IPS-NIHi7 (cell line): ENCODE measurements around the gene SP110.

Experiments
- DNase-seq: peaks from one replicate; pipeline ENCODE4 v3.0.0; 2012; ENCODE audit warnings: mixed read lengths; ENCODE audit errors: extremely low spot score

SP110 gene

DNA sequence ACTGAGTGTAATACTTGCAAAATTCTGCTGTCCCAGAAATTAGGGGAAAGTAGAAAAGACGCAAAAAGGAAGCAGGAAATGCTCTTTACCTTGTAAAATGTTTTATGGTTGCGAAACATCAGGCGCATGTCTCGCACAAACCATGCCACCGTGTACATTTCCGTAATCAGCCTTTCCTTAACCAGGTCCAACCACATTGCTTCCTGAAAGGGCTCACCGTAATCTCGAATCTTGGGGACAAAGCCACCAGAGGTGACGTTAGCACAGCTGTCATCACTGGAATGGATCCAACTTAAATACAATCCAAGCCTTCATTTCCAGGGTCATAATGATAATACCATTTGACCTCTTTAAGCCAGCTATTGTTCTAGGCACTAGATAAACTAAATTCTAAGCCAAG lies 49.3 kb downstream of the SP110 start:
- DNase-seq: no peak

DNA sequence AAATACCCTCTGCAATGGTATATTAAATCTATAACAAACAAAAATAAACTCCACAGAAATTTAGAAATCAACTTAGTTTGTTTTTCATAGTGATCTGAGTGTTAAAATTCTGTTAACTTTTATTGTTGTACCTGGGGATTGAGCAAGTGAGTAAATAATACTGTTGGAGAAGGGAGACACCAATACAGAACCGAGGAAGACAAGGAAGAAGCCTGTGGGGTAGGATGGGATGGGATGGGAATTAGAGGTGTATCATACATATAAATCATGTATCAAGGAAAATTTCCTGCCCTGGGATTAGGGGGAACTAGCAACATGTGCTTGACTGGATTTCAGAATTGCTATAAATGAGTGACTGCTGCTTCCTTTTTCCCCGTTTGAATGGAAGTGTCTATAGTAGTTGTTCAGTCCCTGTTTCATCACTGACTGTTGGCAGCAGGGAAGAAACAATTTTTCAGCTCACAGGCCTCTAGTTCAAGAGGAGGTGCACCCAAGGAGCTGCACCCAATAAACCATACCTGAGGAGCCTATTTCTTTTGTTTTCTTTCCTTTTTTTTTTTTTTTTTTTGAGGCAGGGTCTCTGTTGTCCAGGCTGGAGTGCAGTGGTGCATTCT lies 53.1 kb downstream of the SP110 start:
- DNase-seq: no peak

DNA sequence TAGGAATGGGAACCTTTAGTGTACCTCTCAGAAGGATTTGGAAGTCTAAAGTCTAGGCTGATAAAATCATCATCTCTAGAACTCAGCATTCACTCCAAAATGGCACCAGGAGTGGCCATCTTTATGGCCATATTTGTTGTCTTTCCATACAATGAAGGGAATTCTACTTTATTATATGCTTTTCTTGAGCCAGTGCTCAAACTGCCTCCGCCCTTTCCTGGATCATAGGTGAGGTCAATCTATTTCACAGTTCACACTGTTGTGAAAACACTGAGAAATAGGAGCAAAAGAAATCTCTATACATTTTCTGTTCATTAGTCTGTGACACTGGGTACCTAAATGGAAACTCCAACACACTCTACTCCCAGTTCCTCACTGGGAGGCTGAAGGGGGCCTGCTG lies 55.6 kb downstream of the SP110 start:
- no peak for DNase-seq

DNA sequence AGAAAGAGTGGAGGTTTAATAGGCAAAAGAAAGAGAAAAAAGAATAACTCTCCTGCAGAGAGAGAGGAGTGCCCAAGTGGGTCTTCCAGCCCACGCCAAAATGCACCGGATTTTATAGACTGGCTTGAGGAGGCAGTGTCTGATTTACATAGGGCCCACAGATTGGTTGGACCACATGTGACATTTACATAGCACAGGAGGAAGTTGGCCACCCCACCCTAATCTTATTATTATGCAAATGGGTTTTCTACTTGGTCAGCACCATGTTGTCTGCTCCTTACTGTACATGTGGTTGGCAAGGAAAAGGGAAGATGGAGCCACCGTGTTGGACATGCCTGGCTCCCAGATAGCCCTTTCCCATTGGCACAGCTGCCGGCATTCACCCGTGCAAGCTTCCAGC lies 56.8 kb downstream of the SP110 start:
- DNase-seq: no peak

DNA sequence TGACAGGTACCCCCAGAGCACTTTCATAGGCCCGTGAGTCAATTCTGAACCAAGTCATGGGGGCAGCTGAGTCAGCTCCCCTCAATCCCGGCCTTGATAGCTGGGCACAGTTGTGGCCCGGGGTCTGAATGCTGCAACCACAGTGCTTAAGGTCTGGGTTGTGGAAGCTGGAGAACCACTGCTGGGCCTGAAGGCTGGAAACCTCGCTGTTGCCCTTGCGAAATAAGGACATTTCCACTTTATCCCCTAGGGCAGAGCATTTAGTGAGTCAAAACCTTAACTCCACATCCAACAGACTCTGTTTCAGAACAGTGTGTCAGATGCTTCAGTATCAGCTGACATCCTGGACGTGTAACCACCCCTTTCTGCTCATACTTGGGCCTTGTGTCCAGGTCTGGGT lies 58.6 kb downstream of the SP110 start:
- no peak for DNase-seq

DNA sequence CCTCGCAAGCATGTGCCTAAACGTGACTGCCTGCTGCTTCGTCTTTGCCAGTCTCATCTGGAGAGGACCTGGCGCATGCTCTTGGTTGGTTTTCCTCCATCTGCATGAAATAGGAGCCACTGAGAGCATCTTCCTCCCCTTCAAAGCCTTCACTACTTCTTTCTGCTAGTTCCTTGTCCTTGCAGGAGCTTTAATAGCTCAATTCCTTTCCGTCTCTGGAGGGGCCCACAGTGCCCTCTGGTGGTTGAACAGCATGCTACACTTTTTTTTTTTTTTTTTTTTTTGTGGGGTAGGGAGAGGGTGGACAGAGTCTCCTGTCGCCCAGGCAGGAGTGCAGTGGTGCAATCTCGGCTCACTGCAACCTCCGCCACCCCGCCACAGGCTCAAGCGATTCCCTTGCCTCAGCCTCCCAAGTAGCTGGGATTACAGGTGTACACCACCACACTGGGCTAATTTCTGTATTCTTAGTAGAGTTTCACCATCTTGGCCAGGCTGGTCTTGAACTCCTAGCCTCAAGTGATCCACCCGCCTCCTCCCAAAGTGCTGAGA lies 59.6 kb downstream of the SP110 start:
- peak; percentile 82 for DNase-seq

DNA sequence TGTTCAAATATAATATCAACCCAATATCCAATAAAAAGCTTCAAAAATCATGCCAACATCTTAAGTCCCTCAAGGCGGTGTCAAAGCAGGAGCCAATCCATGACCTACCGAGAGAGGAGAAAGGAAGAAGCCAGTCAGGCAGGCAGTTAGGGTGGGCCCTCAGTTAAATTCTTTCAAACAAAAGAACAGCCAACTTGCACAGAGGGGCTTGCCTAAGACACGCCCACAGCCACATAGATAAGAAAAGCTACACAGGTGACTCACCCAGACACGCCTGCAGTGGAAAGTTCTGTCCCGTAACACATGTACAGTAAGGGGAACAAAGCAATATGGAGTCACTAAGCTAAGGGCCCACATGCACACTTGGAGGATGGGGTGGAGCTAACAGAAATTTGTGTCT lies 61.3 kb downstream of the SP110 start:
- no peak for DNase-seq

DNA sequence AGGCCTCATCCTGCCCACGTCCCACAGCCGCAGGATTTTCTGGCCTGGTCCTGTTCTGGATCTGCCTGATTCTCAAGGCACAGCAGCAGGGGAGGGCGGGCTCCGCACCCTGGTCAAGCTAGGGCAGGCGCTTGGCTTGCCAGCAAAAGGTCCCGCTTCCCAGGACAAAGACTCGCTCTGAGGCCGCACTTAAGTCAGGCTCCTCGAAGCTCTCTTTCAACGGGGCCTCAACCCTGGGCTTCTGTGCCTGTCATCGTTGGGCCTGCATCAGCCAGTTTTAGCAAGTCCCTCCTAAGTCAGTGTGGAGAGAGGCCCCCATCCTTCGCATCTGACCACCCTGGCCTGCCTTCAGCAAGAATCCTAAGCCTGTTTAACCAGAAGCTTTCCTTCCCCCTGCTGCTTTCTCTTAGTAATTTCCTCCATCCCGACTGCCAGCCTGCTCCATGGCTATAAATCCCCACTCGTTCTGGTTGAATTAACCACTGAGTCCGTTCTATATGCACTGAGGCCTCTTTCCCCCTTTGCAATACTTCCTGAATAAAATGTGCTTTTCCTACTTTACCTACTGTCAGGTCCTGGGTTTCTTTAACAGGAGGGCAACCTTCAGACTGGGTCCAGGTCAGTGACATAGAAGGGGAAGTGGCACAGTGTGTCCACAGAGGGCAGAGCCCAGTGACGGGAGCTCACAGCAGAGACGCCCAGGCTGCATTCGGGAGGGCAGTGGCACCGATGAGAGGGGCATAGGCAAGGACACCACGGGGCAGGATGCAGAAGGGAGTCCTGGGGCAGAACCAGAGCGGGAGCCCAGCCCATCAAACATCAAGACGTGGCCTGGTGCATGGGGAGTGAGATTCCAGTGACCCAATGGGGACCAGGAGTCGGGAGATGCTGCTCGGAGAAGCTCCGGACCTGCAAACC lies 62.7 kb downstream of the SP110 start:
- DNase-seq: no peak

DNA sequence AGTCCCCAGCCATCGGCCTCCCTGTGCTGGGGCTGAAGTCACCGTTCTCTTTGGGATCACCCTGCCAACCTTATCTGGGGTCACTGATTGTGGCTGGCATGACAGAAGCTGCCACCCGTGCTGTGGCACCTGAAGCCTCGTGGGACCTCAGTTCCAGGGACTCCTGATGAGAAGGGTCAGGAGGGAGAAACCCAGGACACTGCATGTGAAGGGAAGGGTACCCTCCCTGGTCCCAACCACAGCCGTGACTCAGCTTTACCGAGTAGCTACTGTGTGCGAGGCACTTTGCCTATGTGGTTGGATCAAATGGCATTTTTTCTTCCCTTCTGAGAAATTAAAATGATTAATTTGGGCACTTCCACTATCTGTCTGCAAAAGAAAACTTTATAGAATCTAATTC lies 64.4 kb downstream of the SP110 start:
- no peak for DNase-seq

DNA sequence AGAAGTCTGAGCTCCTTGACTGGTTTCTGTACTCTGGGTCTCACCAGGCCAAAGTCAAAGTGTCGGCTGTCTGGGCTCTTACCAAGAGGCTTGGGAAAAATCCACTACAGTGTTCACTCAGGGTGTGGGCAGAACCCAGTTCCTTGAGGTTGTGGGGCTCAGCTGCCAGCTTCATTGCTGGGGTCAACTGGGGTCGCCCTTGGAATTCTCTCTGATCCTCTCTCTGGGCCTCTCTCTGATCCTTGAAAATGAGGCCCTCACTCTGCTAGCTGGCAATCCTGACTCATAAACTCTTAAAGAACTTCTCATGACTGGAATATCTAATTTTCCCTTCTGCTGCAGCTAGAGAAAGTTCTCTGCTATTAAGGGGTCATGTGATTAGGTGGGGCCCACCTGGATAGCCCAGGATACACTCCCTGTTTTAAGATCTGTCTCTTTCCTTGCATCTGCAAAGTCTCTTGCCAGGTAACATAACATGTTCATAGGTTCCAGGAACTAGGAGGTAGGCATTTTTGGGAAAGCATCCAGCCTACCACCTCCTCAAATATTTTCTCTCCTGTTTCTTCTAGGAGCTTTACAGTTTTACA lies 66.3 kb downstream of the SP110 start:
- DNase-seq: no peak

DNA sequence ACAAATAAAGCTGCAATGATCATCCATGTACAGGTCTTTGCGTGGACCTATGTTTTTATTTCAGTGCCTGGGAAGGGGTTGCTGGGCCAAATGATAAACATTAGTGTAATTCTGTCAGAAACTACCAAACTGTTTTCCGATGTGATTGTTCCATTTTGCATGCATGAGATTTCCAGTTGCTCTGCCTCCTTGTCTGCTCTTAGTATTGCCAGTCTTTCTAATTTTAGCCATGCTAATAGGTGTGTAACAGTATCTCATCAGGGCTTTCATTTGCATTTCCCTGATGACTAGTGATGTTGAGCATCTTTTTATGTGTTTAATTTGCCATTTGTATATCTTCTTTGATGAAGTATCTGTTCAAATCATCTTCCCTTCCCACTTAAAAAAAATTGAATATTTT lies 67.5 kb downstream of the SP110 start:
- no peak for DNase-seq

DNA sequence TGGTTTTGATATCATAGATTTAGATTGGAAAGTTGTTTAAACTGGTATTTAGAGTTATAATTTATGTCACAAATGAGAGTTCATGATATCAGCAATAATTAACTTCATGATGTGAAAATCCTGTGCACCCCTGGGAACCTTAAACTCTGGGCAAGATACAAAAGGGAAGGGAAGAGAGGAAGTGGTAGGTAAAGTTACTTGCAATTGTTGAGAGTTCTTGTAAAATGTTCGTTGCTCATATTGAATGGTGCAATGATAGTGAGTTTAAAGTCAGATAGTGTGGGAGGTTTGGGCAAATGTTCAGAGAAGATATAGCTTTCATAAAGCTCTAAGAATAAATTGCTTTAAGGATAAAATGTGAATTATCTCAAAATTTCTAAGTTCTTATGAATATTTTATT lies 75.4 kb downstream of the SP110 start:
- DNase-seq: no peak

DNA sequence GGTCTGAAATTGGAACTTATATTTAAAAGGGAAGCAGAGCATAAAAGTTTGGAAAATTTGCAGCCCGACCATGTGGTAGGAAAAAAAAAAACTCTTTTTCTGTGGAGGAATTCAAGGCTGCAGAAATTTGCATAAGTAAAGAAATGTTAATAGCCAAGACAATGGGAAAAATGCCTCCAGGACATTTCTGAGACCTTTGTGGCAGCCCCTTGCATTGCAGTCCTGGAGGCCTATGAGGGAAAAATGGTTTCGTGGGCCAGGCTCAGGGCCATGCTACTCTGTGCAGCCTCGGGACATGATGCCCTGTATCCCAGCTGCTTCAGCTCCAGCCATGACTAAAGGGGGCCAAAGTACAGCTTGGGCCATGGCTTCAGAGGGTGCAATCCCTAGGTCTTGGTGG lies 79.1 kb downstream of the SP110 start:
- DNase-seq: no peak

DNA sequence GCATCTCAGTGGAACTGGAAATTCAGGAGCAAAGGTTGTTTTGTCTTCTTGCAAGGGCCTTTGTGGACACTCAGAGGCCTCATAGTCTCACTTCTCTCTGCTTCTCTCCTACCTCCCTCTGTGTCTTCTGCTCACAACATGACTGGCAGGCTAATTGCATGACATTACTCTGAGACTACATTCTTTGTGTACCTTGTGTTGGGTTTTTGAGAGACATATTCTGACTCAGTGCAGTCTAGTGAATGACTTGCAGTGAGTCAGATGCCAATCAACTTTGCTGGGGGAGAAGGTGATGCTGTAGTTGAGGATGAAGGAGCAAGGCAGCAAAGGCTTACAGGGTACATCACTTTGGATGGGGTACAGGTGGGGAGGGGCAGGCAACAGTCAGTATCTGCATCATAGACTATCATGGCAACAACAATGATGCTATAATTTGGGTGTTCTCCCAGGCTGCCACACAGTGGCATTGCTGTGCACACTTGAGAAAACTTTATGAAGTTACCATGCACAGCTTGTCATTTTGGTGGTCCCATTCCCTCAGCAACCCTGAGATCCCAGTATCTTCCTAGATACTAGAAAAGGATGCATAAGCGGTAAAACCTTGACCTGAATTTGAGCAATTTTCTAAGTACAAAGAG lies 81.8 kb downstream of the SP110 start:
- no peak for DNase-seq

DNA sequence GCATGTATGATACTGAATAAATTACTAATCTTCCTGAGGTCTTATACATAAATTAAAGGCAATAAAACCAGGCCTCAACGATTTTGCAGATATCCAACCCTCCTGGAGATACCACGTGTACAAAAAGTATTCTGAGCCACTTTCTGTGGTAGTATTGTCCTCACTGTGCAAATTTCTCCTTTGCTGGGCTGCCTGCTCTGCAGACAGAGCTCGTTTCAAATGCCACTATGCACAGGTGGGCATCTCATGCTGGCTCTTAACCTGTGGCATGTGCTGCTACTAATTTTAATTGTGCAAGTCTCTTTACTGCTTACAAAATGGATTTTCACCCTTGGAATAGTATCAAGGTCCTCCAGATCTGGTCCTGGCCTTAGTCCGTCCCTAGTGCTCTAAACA lies 84.7 kb downstream of the SP110 start:
- DNase-seq: no peak

DNA sequence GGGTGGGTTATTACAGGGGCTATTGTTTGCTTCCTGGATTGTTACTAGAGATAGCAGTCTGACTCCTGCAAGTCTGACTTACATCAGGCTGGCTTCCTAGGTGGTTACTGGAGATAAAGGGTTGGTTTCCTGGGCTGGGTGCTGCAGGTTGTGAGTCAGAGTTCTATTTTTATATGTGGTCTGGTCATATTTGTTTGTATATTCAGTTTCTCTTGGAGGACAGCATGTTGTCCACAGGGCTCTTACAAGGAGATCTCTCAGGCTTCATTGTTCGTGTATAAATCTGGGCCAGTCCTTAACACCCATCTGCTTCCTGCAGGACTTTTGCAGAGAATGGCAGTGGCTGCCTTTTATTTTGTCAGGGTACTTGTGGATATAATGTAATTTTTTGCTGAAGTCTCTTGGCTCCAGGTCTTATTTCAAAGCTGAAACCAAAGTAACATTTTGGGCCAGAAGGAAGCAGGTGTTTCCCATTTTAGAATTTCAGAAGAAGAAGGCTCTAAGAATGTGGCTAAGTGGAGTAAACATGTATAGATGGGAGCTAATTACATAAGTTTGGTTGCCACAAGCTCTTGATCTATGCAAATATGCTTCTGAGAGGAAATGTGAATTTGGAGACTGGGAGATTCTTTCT lies 85.2 kb downstream of the SP110 start:
- DNase-seq: no peak

DNA sequence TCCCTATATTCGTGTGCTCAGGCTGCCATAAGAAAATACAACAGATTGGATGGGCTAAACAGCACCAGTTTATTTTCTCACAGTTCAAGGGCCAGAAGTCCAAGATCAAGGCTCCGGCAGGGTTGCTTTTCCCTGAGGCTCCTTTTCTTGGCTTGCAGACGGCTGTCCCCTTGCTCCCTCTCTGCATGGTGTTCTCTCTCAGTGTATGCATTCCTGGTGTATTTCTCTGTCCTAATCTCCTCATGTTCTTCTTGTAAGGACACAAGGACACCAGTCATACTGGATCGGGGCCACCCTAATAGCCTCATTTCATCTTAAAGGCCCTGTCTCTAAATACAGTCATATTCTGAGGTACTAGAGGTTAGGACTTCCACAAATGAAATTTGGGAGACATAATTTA lies 88.4 kb downstream of the SP110 start:
- no peak for DNase-seq

DNA sequence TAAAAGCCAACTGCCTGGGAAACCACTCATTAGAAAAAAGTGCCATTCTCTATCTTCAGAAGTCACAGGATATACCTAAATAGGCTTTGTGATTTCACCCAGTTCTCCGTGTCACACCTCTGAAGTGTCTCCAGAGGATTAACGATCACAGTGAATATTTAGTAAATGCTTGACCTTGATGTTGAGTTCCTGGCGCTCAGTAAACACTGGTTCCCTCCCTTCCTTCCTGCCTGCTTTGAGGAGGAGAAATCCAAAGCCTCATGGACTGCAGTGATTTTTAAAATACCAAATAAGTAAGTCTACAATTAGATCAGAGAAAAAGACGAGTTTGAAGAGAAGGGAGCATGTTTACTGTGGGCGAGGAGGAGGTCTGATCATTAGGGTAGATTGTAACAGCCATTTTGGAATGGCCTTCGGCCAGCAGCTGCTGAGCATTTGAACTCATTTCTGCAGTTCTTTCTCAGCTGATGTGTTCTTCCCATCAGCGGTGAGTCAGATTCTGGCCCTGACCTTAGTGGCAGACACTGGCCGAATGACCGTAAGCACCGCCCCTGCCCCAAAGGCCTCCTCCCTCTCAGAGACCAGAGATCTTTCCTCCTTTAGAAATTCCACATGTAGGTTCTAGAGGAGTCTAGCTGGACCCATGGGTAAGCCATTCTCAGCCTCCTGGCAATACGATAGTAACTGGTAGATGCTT lies 89.0 kb downstream of the SP110 start:
- DNase-seq: no peak

DNA sequence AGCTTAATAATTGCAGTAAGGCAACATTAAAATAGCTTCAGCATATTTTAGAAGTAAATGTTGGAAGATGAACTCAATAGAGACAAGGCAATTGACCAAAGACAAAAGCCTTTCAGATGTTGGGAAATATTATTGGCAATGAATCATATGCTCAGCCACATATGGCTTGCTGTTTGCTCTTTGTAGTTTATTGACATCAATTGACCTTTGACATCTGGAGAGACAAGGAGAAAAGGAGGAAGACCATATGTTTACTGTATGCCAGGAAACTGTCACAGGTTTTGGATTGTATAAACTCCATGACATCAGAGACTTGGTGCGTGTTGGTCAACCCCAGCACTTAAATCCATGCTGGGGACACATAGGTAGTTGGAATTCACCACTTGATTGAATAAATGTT lies 90.4 kb downstream of the SP110 start:
- DNase-seq: no peak

DNA sequence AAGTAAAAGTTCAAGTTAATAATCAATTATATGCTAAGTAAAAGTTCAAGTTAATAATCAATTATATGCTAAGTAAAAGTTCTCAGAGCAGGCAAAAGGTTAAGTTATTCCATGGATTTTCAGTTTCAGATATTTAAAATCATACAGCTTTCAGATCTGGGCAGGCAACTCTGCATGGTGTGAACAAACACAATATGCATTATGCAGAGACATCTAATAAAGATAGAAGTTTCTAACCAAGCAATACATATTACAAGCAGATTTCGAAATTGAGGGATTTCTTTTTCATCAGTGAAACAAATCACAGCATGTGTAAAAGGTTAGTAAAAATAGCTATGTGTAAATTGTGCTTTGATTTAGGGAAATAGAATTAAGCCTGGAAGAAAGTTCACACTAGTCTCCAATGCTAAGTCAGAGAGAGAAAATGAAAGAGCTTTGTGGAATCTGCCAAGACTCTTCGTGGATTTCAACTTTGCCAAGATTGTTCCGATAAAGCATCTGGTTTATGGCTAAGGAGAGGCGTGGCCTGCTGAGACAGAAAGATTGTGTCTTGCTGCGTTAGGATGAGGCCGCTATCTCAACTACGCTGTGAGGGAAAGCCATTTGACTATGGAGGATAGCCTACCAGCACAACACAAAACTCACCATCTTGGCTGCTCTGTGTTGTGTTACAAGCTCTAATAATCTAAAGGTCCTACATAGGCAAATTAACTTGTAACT lies 91.0 kb downstream of the SP110 start:
- no peak for DNase-seq

DNA sequence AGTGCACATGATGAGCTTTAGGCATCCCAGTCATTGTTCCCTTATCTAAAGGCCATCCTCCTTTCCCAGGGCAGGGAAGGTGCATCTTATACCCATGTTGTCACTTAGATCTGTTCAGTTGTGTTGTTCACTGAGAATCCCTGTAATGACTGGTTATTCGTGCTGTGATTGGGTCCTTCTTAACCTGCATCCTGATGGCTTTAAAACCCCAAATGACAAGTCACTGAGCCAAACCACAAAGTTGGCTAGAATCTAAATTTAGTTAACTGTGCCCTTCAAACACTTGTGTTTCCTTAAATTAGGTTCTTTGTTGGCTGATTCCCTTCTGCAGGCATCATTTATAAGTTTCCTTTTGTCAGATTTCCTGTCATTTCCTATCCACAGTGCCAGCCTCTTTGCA lies 92.6 kb downstream of the SP110 start:
- DNase-seq: no peak
